MM.1S (cell line): ENCODE measurements around the gene MST1.
A peak's percentile ranks its signal among the peaks of the same experiment; 100 is the strongest.

Experiments used
- DNase-seq: peaks from one replicate; pipeline ENCODE4 v3.0.0-alpha.2; 2015
- H2AFZ ChIP-seq: fragments of 300-600 bp; sonication (generic); 2 replicates; pipeline ENCODE4 v1.6.0; 2016; ENCODE audit warnings: antibody characterized with exemption, low read length
- H3F3A ChIP-seq: fragments of 300-600 bp; sonication (generic); 2 replicates; pipeline ENCODE4 v1.6.1; 2016; ENCODE audit warnings: mild to moderate bottlenecking, antibody characterized with exemption, low read length, moderate library complexity, mixed read lengths; ENCODE audit not compliant: insufficient read depth
- H3K27ac ChIP-seq: fragments of 300-600 bp; sonication (generic); 2 replicates; pipeline ENCODE4 v1.5.1; 2016; ENCODE audit warnings: mild to moderate bottlenecking, low read length
- H3K27me3 ChIP-seq: fragments of 300-600 bp; sonication (generic); replicated peaks from 2 replicates; pipeline ENCODE4 v1.6.0; 2016; ENCODE audit warnings: low read length; ENCODE audit not compliant: insufficient read depth
- H3K36me3 ChIP-seq: fragments of 300-600 bp; sonication (generic); replicated peaks from 2 replicates; pipeline ENCODE4 v1.6.1; 2016; ENCODE audit warnings: mild to moderate bottlenecking, low read length, mixed read lengths; ENCODE audit not compliant: insufficient read depth
- H3K4me1 ChIP-seq: fragments of 300-600 bp; sonication (generic); 2 replicates; pipeline ENCODE4 v1.6.1; 2016; ENCODE audit warnings: low read length, mixed read lengths
- H3K4me2 ChIP-seq: fragments of 300-600 bp; sonication (generic); 2 replicates; pipeline ENCODE4 v1.6.0; 2016; ENCODE audit warnings: low read depth, low read length
- H3K4me3 ChIP-seq: fragments of 300-600 bp; sonication (generic); 2 replicates; pipeline ENCODE4 v1.5.1; 2016; ENCODE audit warnings: low read length, mixed read lengths
- H3K79me2 ChIP-seq: fragments of 300-600 bp; sonication (generic); 2 replicates; pipeline ENCODE4 v1.6.1; 2016; ENCODE audit warnings: mixed run types, low read length, mixed read lengths
- H3K9ac ChIP-seq: fragments of 300-600 bp; sonication (generic); 2 replicates; pipeline ENCODE4 v1.6.1; 2016; ENCODE audit warnings: low read length, mixed read lengths
- H3K9me2 ChIP-seq: fragments of 300-600 bp; sonication (generic); replicated peaks from 2 replicates; pipeline ENCODE4 v1.6.1; 2016; ENCODE audit warnings: mild to moderate bottlenecking, low read length, mixed read lengths; ENCODE audit not compliant: insufficient read depth
- H3K9me3 ChIP-seq: fragments of 300-600 bp; sonication (generic); replicated peaks from 2 replicates; pipeline ENCODE4 v1.6.1; 2016; ENCODE audit warnings: mild to moderate bottlenecking, low read length, mixed read lengths; ENCODE audit not compliant: insufficient read depth
- H4K20me1 ChIP-seq: fragments of 300-600 bp; sonication (generic); 2 replicates; pipeline ENCODE4 v1.6.1; 2016; ENCODE audit warnings: mild to moderate bottlenecking, low read length, moderate library complexity, mixed read lengths; ENCODE audit not compliant: insufficient read depth
- EZH2 ChIP-seq: fragments of 300-600 bp; sonication (generic); optimal IDR thresholded peaks from 2 replicates; pipeline ENCODE3; 2017; ENCODE audit warnings: low read depth, mild to moderate bottlenecking, antibody characterized with exemption, low read length, mixed read lengths
- EZH2phosphoT487 ChIP-seq: fragments of 300-600 bp; sonication (generic); IDR thresholded peaks from 2 replicates; pipeline ENCODE4 v1.6.1; 2018; ENCODE audit warnings: antibody characterized with exemption, low read length
- TF ChIP-seq, protein P1 (sequence below): fragments of 300-600 bp; sonication (generic); IDR thresholded peaks from 2 replicates; pipeline ENCODE4 v1.5.1; 2016; ENCODE audit warnings: antibody characterized with exemption, low read length, mixed read lengths

Gene MST1

DNA sequence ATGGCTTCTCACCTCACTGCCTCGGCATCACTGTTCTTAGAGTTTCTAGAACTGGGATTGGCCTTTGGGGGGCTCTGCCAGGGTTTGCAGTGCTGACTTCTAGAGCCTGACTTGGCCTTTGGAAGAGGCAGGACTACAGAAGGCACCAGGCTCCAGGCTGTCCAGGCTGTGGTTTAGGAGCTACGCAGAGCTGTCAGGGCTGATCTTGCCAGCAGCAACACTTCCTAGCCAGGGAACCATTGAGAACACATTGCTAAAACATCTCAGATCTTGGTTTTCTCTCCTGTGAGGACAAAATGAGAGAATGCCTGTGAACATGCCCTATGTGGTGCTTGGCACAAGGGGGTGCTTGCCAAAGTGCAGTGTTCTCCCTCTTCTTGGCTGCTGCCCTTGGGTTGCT, 49.7 kb downstream of the MST1 start:
- Histone ChIP-seq H3K9ac (no peak overlapping the region), H3K36me3 (no peaks in the 10 kb centered on the region), H3K9me2 (no peaks in the 10 kb centered on the region), H3F3A (no peaks in the 10 kb centered on the region), H3K4me3 (no peak overlapping the region), H3K9me3 (no peaks in the 10 kb centered on the region), H3K4me1 (peaks cover 14% of the 10 kb centered on the region), H3K79me2 (no peaks in the 10 kb centered on the region), H4K20me1 (no peaks in the 10 kb centered on the region), H3K4me2 (no peak overlapping the region), H2AFZ (no peak overlapping the region), H3K27me3 (no peaks in the 10 kb centered on the region), H3K27ac (no peak overlapping the region)
- TF ChIP-seq, protein P1, sequence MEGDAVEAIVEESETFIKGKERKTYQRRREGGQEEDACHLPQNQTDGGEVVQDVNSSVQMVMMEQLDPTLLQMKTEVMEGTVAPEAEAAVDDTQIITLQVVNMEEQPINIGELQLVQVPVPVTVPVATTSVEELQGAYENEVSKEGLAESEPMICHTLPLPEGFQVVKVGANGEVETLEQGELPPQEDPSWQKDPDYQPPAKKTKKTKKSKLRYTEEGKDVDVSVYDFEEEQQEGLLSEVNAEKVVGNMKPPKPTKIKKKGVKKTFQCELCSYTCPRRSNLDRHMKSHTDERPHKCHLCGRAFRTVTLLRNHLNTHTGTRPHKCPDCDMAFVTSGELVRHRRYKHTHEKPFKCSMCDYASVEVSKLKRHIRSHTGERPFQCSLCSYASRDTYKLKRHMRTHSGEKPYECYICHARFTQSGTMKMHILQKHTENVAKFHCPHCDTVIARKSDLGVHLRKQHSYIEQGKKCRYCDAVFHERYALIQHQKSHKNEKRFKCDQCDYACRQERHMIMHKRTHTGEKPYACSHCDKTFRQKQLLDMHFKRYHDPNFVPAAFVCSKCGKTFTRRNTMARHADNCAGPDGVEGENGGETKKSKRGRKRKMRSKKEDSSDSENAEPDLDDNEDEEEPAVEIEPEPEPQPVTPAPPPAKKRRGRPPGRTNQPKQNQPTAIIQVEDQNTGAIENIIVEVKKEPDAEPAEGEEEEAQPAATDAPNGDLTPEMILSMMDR: no peak
- TF ChIP-seq EZH2: no peak
- TF ChIP-seq EZH2phosphoT487: no peak
- DNase-seq: no peak

DNA sequence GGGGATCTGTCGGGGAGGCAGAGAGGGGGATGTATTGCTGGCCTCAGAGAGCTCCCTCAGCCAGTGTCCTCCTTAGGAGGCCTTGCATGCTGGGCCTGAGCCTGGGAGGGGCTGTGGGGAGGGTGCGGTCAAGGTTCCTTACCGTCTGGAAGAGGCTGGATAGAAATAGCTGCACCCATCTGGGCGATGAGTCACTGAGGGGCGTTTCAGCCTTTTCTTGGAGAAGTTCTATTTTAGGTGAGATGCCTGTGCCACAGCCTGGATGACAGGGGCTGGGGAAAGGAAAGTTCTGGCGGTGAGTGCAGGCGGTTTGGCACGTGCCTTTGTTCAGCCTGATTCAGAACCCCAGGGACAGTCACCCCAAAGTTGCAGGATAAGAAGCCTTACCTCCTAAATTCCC, 50.8 kb downstream of the MST1 start:
- Histone ChIP-seq H3K9me3 (no peaks in the 10 kb centered on the region), H3K4me3 (no peak overlapping the region), H3K4me1 (peaks cover 14% of the 10 kb centered on the region), H3K27ac (no peak overlapping the region), H3F3A (no peaks in the 10 kb centered on the region), H2AFZ (no peak overlapping the region), H3K9ac (no peak overlapping the region), H3K79me2 (no peaks in the 10 kb centered on the region), H3K36me3 (no peaks in the 10 kb centered on the region), H3K4me2 (no peak overlapping the region), H4K20me1 (no peaks in the 10 kb centered on the region), H3K9me2 (no peaks in the 10 kb centered on the region), H3K27me3 (no peaks in the 10 kb centered on the region)
- TF ChIP-seq EZH2 (no peak), EZH2phosphoT487 (no peak)
- TF ChIP-seq, protein P1: no peak
- DNase-seq: no peak

DNA sequence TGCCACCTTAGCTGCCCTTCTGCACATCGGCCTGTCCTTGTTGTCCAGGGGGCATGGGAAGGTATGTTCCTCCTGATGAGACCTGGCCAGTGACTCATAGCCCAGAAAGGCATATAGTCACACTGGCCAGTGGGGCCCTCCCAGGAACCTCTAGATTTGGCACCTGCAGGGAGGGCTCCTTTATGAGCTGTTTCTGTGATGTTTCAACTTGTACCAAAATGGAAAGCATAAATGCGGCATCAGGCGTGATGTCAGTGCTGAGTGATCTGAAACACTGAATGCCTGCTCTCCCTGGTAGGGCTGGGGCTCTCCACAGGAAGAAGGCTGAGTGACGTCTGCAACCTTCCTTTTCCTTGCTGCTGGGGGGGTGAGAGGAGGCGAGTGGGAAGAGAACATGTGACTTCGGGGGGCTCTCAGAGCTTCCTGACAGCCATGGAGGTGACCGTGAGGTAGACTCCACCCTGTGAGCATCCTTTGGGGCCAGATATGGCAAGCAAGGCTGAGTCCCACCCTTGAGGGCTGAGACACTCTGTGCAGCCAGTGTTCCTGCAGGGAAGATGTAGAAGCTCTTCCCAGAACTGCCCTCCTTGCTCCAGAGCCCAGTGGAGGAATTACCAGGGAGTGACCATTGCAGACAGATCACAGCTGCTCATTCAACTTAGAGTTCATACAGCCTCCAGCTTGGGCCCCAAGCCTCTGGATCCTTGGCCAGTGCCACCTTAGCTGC, 52.2 kb downstream of the MST1 start:
- Histone ChIP-seq H3K4me3 (no peak overlapping the region), H4K20me1 (no peaks in the 10 kb centered on the region), H3K4me2 (peak overlapping the region; percentile 52; the same call in 1 of the 2 replicates), H3K36me3 (no peaks in the 10 kb centered on the region), H3K9me2 (no peaks in the 10 kb centered on the region), H3K9ac (no peak overlapping the region), H3K9me3 (no peaks in the 10 kb centered on the region), H3K79me2 (no peaks in the 10 kb centered on the region), H3K27me3 (no peaks in the 10 kb centered on the region), H3F3A (no peaks in the 10 kb centered on the region), H2AFZ (peak overlapping the region; percentile 63), H3K27ac (peak overlapping the region; percentile 51; the same call in 1 of the 2 replicates), H3K4me1 (peaks cover 14% of the 10 kb centered on the region)
- no peak for DNase-seq
- TF ChIP-seq EZH2 (no peak), EZH2phosphoT487 (no peak)
- TF ChIP-seq, protein P1: no peak
